HG03064 (cell line): Measurements from ENCODE around the gene SELENOO.

Experiments
- ATAC-seq: cut with Tn5 transposase; IDR thresholded peaks from one replicate; pipeline ENCODE4 v1.9.1; 2021; ENCODE audit warnings: low read depth; ENCODE audit not compliant: unreplicated experiment

SELENOO gene

DNA sequence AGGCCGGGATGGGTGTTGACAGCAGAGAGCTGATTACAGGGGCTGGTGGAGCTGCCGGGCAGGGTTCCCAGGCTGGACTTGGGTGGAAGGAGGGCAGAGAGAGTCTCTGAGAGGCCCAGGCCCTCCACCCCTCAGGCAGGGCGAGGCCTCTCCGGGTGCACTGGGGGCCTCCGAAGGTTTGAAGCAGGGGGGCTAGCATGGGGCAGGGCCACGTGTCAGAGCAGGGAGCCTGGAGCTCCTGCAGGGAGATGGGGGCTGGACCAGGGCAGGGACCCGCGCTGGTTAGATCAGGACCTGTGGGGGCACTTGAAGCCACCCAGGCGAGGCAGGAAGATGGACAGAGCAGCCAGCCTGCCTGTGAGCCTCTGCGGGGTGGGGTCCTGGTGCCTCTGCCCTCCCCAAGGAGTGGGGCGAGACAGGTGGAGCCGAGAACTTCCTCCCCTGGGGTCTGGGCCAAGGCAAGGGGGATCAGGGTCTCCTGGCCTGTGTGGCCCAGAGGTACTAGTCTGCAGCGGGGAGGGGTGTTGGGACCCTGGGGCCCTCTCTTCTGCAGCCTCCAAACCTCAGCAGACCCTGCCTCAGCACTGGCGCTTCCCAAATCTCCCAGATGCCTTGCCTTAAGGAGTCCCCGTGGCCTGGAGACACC is 29.4 kb upstream of the SELENOO start:
- no peak for ATAC-seq

DNA sequence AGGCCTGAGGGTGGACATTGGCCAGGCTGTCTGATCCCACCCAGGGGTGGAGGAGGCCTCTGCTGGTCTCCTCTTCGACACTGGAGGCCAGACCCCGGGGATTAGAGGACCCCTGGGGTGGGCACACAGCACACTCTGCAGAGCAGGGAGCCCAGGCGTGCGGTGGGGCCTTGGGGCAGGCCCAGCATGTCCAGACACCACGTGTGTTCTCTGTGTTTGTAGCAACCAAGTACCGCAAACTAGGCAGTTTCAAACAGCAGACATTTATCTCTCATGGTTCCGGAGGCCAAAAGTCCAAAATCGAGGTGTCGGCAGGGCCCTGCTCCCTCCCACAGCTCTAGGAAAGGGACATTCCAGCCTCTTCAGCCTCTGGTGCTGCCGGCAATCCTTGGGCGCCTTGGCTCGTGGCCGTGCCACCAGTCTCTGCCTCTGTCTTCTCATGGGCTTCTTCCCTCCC is 28.8 kb upstream of the SELENOO start:
- no peak for ATAC-seq

DNA sequence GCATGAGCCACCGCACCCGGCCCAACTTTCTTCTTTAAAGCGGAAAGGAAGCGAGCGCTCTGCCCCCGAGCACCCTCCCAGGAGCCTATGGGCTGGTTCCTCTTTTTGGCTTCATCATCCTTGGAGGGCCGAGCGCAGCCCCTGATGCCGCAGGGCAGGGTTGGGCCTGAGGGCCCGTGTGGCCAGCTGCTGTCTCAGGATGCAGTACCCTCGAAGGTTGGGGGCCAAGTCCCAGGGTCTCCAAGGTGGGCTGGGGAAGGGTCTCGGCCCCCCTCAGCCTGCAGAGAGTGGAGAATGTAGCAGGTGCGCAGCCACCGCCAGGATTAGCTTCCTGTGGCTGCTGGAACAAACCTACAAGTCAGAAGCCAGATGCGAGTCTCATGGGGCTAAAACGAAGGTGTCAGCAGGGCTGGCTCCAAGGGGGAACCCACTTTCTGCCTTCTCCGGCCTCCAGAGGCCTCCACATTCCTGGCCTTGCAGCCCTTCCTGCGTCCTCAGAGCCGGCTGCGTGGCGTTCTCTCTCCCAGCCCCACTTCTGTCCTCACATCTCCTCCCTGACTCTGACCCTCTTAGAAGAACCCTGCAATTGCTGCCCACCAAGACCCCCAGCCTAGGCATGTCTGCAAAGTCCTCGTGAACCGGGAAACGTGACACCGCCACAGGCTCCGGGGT is 27.4 kb upstream of the SELENOO start:
- no peak for ATAC-seq

DNA sequence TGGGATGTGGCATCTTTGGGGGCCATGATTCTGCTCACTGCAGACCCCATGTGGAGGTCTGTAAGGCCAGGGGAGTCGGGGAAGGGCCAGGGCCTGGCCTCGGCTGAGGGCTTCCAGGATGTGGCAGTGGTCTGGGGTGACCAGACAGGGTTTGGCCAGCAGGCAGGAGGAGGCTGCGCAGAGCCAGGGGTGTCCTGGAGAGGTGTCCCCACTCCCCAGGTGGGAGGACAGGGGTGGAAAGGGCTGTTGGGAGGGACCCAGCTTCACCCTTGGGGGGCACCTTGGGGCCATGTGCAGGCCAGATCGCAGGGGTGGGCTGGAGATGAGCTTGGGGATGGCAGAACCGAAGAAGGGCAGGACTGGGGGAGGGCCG is 26.8 kb upstream of the SELENOO start:
- ATAC-seq = no peak

DNA sequence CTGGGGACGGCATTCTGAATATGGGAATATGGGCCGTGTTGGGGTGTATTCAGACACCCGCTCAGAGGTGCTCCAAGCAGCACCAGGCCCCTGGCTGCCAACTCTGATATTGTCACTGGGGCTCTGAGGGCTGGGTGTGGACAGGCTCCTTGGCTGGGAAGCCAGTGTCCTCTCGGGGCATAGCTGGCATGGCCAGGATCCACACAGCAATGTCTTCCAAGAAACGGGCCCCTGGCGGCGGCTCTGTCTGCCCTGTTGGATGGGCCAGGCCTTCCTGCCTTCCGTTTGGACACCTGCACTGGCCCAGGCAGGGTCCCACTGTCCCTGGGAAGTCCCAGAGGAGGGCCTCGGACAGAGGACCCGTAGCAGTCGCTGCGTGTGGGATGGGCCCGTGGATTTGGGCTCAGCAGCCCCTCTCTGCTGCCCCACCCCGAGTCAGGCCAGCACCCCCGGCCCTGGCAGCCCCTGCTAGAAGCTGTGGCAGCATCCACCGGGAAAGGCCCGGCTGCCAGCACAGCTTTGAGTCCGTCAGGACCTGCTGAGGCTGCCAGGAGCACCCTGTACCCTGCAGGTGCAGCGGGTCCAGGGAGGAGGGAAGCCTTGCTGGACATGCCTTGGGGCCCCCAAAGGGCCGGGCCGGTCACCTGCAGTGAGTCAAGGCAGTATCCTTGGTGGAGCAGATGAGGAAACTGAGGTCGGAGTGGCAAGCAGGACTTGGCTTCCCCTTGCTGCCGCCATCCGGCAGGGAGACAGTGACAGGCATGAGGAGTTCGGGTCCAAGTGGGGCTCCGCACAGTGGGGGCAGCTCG is 26.2 kb upstream of the SELENOO start:
- ATAC-seq = no peak

GRCh38 chr22:50175191-50175461 is 25.7 kb upstream of the SELENOO start:
- no peak for ATAC-seq

DNA sequence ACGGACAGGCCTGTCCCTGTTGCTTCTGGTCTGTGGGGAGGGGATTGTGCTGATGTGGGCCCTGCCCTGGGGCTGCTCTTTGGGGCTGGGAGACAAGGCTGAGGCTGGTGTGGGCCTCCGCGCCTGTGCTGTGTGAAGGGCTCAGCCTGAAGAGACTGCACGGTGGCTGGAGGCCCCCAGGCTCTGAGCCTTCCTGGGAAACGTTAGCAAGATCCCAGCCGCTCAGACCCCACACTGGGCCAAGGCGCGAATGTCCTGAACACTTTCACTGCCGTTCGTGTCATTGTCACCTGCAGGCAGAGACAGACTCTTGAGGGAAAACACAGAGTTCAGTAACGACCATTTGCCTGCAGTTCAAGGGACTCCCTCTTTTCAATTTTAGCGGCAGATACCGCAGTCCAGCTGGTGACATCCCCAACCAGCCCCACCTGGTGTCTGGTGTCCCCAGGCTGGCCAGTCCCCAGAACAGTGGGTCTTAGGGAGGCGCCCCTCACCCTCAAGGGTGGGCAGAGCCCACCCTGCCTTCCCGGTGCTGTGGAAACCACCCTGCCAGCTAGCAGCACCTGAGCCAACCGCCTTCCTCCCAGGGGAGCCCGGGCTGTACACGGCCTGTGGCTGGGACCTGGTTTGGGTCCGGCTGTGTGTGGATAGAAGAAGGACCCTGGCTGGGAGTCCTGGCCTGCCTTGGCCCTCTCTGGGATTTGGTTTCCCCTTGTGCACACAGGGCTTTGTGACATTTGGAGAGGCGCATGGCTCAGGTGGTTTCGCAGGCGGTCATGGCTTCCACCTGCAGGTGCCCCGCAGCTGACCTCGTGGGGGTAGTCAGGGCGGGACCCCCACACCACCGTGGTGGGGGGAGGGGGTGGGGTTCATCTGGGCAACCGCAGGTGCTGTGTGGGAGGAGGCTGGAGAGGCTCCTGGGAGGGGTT is 24.6 kb upstream of the SELENOO start:
- no peak for ATAC-seq

GRCh38 chr22:50176850-50177536 is 23.8 kb upstream of the SELENOO start:
- no peak for ATAC-seq

GRCh38 chr22:50177537-50178470 is 23.0 kb upstream of the SELENOO start:
- ATAC-seq = no peak

DNA sequence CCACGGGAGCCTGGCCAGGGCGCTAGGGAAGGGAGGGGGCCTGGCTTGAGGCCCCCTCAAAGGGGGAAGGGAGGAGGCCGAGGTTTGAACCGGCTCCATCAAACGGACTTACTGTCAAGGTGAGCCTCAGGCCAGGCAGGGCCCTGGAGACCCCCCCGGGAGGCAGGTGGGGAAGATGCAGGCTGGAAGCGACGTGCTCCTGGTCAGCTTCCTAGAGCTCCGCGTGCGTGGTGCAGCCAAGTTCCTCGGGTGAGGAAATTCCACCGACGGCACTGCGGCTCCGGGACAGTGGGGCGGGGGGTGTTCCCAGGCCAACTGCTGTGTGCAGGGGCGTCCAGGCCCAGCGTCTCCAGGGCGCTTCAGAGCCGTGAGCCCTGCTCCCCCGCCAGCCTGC is 22.3 kb upstream of the SELENOO start:
- no peak for ATAC-seq

- ATAC-seq = no peak
Measured at GRCh38 chr22:50178871-50179869, 21.6 kb upstream of the SELENOO start.

DNA sequence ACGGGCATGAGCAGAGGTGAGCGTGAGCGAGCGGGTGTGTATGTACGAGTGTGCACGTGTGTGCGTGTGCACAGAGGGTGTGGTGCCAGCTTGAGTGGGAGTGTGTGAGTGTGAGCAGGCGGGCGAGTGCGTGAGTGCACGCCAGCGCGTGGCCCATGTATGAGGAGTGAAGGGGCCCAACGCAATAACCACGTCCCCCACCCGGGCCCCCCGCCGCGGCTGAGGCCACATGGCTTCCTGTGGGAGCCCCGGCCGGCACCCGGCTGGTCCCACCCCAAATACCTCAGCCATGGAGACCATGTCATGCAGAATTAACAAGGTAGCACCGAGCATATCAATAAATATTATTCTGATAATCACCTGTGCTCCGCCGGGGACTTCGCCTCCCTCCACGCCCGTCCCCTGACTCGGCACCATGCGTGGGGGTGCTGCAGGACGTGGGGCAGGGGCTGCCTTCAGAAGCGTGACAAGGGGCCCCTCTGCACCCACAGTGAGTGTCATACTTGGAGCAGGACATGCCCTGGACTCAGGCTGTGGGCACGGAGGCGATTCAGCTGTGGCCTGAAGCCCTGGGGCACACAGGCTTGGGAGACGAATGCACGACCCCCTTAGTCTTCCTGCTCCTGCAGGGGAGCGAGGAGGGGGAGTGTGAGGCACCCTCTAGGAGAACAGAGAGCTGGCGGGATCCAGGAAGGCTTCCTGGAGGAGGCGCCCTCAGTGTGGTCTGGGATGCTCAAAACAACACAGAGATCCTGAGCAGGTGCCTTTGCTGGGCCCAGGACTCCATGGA is 20.7 kb upstream of the SELENOO start:
- ATAC-seq = no peak

DNA sequence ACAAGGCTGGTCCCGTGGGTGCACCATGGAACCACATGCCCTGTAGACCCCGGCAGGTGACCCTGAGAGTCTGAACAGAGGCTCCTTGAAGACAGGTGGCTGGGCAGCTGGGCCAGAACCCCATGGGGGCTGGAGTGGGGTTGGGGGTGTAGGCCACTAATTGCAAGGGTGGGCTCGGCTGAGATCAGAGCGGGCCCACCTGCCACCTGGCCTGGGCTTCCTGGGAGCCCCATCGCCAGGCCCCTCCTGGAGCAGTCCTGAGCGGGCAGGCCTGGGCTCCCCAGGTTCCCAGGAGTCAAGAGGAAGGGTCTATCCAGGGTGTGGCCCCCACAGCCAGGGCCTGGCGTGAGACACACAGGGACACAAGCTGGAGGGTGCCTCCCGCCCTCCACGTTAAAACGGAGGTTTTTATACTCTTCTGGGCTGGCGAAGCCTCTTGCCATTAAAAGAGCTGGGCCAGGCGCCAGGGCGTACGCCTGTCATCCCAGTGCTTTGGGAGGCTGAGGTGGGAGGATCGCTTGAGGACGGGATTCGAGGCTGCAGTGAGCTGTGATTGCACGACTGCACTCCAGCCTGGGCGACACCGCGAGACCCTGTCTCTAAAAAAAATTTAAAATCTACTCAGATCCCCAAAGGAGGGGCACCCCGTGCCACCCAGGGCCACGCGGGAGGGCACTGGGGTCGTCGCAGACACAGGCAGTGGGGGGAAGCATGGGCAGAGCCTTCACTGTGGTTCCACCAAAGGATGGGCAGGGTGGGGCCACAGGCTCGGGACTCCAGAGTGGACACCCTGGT is 19.9 kb upstream of the SELENOO start:
- no peak for ATAC-seq

DNA sequence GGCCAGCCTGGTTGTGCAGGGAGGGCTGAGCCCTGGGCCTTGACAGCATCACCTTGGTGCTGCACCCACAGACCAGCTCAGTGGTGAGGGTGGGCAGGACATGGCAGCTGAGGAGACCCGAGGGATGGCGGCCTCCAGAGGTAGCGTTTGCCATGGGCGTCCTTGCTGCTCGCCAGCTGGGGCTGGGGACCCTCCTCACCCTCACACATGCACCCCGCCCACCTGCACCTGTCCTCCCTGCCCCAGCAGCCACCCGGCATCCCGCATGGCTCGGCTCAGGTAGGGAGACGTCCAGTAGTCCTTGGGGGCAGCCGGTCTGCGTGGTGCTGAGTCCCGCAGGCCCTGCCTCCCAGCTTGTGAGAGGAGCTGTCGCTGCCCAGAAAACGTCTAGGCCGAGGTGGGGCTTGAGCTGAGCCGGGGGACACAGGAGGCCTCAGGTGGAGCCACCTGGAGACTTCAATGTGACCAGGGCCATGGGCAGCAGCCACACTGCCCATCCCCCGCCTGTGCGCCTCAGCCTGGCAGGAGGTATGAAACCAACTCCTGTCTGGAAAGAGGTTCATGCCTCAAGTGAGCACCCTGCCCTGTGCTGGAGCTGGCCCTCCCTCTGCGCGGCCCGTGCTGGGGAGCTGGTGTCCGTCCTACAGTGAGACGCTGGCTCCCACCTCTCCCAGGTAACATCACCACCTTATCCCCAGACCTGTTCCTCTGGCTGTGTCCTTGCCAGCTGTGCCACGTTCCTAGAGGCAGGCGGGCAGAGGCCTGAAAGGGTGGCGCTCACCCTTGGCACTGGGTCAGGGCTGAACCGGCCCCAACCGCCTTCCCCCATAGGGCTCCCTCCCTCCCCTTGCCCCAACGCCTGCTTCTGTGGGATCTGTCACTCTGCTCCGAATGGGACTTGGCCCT is 18.4 kb upstream of the SELENOO start:
- no peak for ATAC-seq

DNA sequence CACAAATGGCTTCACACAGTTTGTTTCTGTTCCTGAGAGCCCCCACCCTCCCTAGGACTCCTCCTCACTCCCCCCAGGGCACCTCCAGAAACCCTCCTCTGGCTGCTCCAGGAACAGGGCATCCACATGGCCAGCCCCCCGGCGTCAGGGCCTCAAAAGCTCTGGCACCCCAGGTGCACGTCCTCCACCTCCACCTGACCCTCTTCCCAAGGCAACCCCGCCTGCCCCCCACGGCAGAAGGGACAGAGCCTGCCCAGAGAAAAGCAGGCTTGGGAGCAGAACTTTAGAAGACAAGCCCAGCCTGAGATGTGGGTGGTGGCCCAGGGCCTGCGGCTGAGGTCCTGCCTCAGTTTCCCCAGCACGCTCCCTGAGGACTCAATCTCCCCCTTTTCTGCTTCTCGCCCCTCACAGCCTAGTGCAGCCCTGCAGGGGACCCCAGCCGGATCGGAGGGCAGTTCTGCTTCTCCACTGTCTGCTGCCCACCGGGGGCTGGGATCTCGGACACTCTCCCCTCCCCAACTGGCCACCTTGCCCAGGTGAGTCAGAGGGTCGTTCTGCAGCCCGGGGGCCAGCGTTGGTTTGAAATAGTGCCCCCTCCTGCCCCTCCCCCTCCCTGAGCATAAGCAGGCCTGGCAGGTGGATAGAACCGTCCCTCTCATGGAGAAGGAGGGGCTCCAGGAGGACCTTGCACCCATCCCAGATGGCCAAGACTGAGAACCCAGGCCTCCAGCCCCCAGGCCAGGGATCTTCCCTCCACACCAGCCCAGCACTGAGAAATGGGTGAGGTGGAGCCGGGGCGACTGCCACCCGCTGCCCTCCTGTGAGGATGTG is 17.5 kb upstream of the SELENOO start:
- no peak for ATAC-seq
